GM19099 (cell line): ENCODE data around the gene RHOBTB3.

Source experiments
- POLR2A ChIP-seq: IDR thresholded peaks from 3 replicates; pipeline ENCODE4 v1.6.1; 2011; ENCODE audit warnings: low read depth; ENCODE audit not compliant: insufficient read length; ENCODE audit errors: extremely low read depth

The RHOBTB3 gene

GRCh38 chr5:95711501-95712346, 19.4 kb upstream of the RHOBTB3 start:
- TF ChIP-seq POLR2A = no peak

DNA sequence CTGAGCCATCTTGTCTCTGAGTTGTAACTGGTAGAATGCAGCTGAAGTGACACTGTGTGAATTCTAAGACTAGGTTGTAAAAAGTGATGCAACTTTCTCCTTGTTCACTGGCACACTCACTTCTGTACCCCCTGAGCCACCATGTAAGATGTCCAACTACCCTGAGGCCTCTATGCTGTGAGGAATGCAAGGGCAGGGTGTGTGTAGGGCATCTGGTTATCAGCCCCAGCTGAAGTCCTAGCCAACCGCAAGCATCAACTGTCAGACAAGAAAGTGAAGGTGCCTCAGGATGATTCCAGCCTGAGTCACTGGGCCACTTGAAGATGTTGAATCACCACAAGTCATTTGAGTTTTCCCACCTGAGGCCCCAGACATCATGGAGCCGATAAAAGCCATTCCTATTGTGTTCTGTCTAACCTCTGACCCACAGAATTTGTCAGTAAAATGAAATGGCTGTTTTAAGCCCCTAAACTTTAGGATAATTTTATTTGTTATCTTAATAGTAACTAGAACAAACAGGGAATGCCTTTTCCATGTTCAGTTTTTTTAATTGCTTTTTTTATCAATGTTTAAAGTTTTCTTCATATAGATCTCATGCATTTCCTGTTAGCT, 18.7 kb upstream of the RHOBTB3 start:
- TF ChIP-seq POLR2A = no peak

GRCh38 chr5:95713960-95714710, 17.0 kb upstream of the RHOBTB3 start:
- TF ChIP-seq POLR2A = no peak

GRCh38 chr5:95715799-95716461, 15.2 kb upstream of the RHOBTB3 start:
- no peak for TF ChIP-seq POLR2A

- no peak for TF ChIP-seq POLR2A
Measured at GRCh38 chr5:95717439-95717838, 13.7 kb upstream of the RHOBTB3 start.

DNA sequence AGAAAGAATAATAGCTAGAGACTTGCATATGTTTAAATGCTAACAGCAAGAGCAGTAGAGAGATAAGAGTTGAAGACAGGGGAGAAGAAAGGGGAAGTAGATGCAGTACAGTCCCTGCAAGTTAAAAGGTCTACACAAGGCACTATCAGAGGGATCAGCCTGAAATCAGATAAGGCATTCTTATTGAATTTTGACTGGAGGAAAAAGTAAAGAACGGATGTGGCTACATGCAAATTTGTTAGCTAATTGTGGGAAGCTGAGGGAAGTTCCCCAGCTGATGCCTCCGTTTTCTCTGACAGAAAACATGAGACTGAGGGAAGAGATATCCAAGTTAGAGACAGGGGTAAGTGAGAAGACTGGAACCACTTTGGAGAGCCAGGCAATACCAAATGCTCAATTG, 12.9 kb upstream of the RHOBTB3 start:
- no peak for TF ChIP-seq POLR2A

DNA sequence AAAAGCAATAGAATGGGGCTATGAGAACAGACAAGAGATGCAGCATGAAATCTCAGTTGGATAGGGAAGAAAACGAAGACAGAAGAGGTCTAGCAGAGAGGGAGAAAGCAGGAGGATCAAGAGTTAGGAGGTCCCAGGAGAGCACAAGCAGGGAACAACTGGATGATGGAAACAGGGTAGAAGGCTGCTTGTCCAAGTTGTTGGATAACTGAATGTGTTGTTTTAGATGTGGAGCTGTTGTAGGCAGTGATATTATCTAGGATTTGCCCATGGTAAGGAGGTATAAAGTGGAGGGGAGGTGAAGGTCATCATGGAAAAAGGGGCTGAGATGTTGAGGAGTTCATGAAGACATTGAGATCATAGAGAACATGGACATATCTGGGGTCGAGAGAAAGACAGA, 12.4 kb upstream of the RHOBTB3 start:
- TF ChIP-seq POLR2A = no peak

- TF ChIP-seq POLR2A = no peak
Measured at GRCh38 chr5:95720094-95720786, 10.9 kb upstream of the RHOBTB3 start.

DNA sequence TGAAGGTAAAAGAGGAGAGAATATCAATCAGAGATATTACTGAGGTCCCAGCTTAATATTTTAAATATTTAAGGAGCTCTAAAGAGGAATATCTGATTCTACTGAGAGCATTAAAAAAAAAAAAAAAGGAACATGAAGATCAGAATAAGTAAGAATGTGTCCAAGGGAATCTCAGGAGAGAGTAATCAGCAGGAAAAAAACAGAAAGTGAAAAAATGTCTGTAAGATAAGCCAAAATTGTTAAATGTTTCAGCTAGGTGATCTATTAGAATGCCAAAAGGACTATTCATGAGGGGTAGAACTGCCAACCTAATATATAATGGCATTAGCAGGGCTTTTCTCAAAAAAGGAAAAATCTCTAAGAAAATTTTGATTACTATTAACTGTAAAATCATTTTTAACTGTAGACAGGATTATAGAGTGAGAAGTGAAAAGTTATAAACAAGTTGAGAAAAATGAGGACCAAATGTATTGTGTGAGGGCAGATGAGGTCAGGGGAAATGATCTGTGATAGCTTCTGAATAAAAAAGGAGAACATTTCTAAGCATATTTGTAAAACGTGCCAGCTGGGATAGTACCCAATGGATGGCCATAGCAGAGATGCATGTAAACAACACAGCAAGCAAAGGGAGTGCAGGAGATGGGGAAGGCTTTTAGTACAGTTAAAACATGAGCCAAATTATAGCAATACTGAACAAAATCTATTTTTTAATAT, 9.4 kb upstream of the RHOBTB3 start:
- no peak for TF ChIP-seq POLR2A

DNA sequence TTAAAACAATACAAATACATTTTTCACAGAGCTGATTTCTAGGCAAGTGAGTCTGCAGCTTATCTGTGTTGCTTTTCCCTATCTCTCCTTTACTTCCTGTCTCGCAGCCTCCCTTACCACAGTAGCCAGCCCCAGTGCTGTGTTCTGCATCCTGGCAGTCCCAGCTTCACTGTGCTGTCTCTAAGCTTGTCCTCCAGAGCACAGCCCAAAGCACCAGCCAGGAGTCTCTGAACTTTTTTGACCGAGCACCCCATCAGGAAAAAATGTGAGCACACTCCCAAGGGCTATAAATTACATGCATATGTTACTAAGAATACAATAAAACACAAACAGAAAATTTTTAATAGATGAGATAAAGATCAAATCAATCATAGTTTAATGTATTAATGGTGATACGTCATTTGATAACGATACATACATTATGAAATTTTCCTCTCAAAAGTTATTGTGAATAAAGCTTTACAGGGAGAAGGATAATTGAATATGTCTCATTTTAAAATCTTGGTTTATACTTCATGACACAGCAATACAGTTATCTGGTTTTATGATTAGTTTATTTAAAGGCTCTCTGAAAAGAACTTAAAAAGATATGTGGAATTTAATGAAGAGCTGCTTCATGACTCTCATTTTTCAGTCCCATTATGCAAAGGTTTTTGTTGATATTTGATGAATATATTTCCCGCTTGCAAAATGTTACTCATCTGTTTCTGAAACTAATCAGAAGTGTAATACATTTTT, 7.3 kb upstream of the RHOBTB3 start:
- TF ChIP-seq POLR2A = no peak

DNA sequence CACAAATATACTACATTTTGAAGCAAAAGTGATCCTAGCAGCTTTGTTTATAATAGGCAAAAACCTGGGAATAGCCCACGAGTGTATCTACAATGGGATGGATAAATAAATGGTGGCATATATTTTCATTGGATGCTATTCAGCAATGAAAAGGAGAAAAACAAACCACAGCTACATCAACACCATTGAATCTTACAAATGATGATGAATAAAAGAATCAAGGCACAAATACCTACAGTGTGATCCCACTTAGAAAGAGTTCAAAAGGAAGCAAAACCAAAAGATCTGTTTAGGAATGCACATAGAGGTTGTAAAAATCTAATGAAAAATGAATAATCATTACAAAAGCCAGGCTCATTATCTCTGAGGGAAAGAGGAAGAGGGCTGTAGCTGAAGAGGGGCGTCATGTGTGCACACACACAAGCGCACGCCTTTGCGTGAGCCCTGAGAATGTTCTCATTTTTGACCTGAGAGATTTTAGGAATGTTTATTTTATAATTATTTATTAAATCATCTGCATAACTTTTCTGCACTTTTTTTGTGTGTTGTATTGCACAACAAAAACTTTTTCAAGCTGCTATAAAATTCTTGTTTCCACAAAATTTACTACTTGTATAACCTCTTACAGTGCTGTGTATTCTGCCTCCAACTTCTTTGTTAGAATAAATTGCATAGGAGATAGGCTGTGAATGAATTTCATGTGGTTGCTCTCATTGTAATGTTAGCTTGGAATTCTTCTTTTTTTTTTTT, 5.9 kb upstream of the RHOBTB3 start:
- TF ChIP-seq POLR2A = no peak

DNA sequence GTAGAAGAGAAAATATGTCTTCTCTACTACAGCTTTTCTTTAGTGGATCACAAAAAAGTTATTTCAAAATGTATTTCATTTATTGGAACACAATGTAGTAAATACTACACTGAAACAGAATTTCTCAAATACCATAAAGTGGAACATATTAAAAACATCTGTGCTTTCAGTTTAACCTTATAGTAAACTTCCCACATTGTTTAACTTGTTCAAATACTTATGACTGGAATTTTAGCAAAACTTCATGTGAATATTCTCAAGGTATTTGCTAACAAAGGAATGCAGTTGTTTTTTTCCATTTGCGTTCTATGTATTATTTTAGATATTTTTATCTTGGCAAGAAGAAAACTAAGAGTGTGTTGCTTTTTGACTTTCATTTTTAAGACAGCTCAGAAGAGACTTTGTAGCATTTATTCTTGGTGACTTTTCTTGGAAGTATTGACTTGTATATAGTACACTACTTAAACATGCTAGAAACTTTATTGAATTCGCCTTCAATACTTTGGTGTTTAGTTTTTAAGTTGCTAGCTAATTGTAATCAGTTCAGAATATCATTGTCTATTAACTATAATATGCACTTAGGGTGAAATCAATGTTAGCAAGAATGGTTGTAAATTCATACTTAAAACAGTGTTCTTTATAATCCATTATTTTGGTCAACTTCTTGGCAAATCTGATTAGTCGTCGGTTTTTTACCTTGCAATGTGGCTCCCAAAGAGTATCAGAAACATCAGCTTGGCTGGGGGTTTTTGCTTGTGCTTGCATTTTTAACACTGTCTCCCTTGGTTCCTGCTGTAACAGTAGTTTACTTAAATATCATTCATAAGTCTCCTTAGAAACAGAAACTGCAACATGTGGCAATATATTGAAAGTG, 5.0 kb upstream of the RHOBTB3 start:
- TF ChIP-seq POLR2A = no peak
